WTC11 (cell line): ENCODE measurements around the gene TTLL9. TPM values are rescaled to one million over a fixed set of nuclear protein-coding genes. Genes with fewer than 3 reads are reported as not detected.

Experiments
- ATAC-seq: fragments of 200-7000 bp; cut with Tn5 transposase; 2 replicates; pipeline ENCODE4 v1.10.0; 2021; ENCODE audit warnings: mild to moderate bottlenecking, moderate library complexity
- CTCF ChIA-PET: fragments of 300-600 bp; sonication (Branson Sonifier 250); formaldehyde crosslinking; loops from one replicate; lab custom pipeline; 2021; ENCODE audit warnings: antibody characterized with exemption; lab: Charles Lee
- POLR2A ChIA-PET: fragments of 350-600 bp; sonication (Branson Sonifier 250); formaldehyde crosslinking; loops from one replicate; lab custom pipeline; 2021; ENCODE audit warnings: antibody characterized with exemption; lab: Charles Lee
- DNase-seq: peaks from one replicate; pipeline ENCODE4 v3.0.0; 2021; ENCODE audit warnings: low spot score
- H3K27ac Mint-ChIP-seq: 2 replicates; pipeline ENCODE4 v1.8.0; 2021; ENCODE audit warnings: mixed read lengths
- H3K27me3 Mint-ChIP-seq: 2 replicates; pipeline ENCODE4 v1.8.0; 2021; ENCODE audit warnings: low read depth, mild to moderate bottlenecking, moderate library complexity, mixed read lengths
- H3K36me3 Mint-ChIP-seq: 2 replicates; pipeline ENCODE4 v1.8.0; 2021; ENCODE audit warnings: mixed read lengths
- H3K4me1 Mint-ChIP-seq: 2 replicates; pipeline ENCODE4 v1.8.0; 2022; ENCODE audit warnings: mixed read lengths
- H3K4me3 Mint-ChIP-seq: 2 replicates; pipeline ENCODE4 v1.8.0; 2021; ENCODE audit warnings: mild to moderate bottlenecking, moderate library complexity, mixed read lengths
- H3K9me3 Mint-ChIP-seq: 2 replicates; pipeline ENCODE4 v1.8.0; 2021; ENCODE audit warnings: mixed read lengths
- CTCF ChIP-seq: fragments of 200-600 bp; IDR thresholded peaks from 2 replicates; pipeline ENCODE4 v1.8.0; 2022; ENCODE audit warnings: antibody characterized with exemption
- E2F4 ChIP-seq: sonication (generic); formaldehyde crosslinking; IDR thresholded peaks from 2 replicates; pipeline ENCODE4 v1.8.1; 2022; ENCODE audit warnings: low read depth, mild to moderate bottlenecking, moderate library complexity, missing genetic modification reagents, borderline replicate concordance
- ESRRA ChIP-seq: sonication (generic); formaldehyde crosslinking; IDR thresholded peaks from 2 replicates; pipeline ENCODE4 v1.8.1; 2022; ENCODE audit warnings: mild to moderate bottlenecking, missing genetic modification reagents, borderline replicate concordance
- FOXJ3 ChIP-seq: sonication (generic); formaldehyde crosslinking; IDR thresholded peaks from 2 replicates; pipeline ENCODE4 v1.9.0; 2021; ENCODE audit warnings: missing genetic modification reagents, mild to moderate bottlenecking, borderline replicate concordance
- FOXP1 ChIP-seq: sonication (generic); formaldehyde crosslinking; IDR thresholded peaks from 2 replicates; pipeline ENCODE4 v1.8.0; 2022; ENCODE audit warnings: missing genetic modification reagents, mild to moderate bottlenecking, moderate library complexity, borderline replicate concordance
- FOXP4 ChIP-seq: sonication (generic); formaldehyde crosslinking; IDR thresholded peaks from 2 replicates; pipeline ENCODE4 v1.8.0; 2022; ENCODE audit warnings: mild to moderate bottlenecking, missing genetic modification reagents
- GABPB1 ChIP-seq: sonication (generic); formaldehyde crosslinking; IDR thresholded peaks from 2 replicates; pipeline ENCODE4 v1.8.1; 2023; ENCODE audit warnings: mild to moderate bottlenecking, missing genetic modification reagents
- MAX ChIP-seq: sonication (generic); formaldehyde crosslinking; IDR thresholded peaks from 2 replicates; pipeline ENCODE4 v1.8.0; 2022; ENCODE audit warnings: mild to moderate bottlenecking, missing genetic modification reagents
- MLX ChIP-seq: sonication (generic); formaldehyde crosslinking; IDR thresholded peaks from 2 replicates; pipeline ENCODE4 v1.8.1; 2023; ENCODE audit warnings: mild to moderate bottlenecking, missing genetic modification reagents, moderate library complexity
- MXD4 ChIP-seq: fragments of 250-450 bp; sonication (Bioruptor Pico); IDR thresholded peaks from 2 replicates; pipeline ENCODE4 v1.8.0; 2021; ENCODE audit warnings: mild to moderate bottlenecking, moderate library complexity, borderline replicate concordance
- NR3C1 ChIP-seq: sonication (generic); formaldehyde crosslinking; conservative IDR thresholded peaks from 2 replicates; pipeline ENCODE4 v1.8.1; 2023; ENCODE audit warnings: low read depth, mild to moderate bottlenecking, missing genetic modification reagents
- PREB ChIP-seq: sonication (generic); formaldehyde crosslinking; IDR thresholded peaks from 2 replicates; pipeline ENCODE4 v1.8.1; 2022; ENCODE audit warnings: mild to moderate bottlenecking, missing genetic modification reagents, moderate library complexity, borderline replicate concordance
- SMAD3 ChIP-seq: sonication (generic); formaldehyde crosslinking; IDR thresholded peaks from 2 replicates; pipeline ENCODE4 v1.8.0; 2022; ENCODE audit warnings: missing genetic modification reagents, mild to moderate bottlenecking, borderline replicate concordance
- SOX15 ChIP-seq: fragments of 250-450 bp; sonication (Bioruptor Pico); IDR thresholded peaks from 2 replicates; pipeline ENCODE4 v1.9.0; 2021; ENCODE audit warnings: mild to moderate bottlenecking
- ZBTB21 ChIP-seq: sonication (generic); formaldehyde crosslinking; IDR thresholded peaks from 2 replicates; pipeline ENCODE4 v1.8.1; 2023; ENCODE audit warnings: mild to moderate bottlenecking, missing genetic modification reagents, borderline replicate concordance
- ZNF138 ChIP-seq: sonication (generic); formaldehyde crosslinking; conservative IDR thresholded peaks from 2 replicates; pipeline ENCODE4 v1.8.1; 2022; ENCODE audit warnings: mild to moderate bottlenecking, moderate library complexity, missing genetic modification reagents
- ZNF232 ChIP-seq: sonication (generic); formaldehyde crosslinking; IDR thresholded peaks from 2 replicates; pipeline ENCODE4 v1.8.0; 2022; ENCODE audit warnings: mild to moderate bottlenecking, missing genetic modification reagents
- total RNA-seq: library from RNA; stranded (reverse); gene quantifications from 3 replicates; pipeline ENCODE4 v1.2.3, GENCODE V29; 2021
- TF ChIP-seq, protein P1 (sequence below): sonication (generic); formaldehyde crosslinking; IDR thresholded peaks from 2 replicates; pipeline ENCODE4 v1.8.0; 2023; ENCODE audit warnings: missing genetic modification reagents
- TF ChIP-seq, protein P2 (sequence below): sonication (generic); formaldehyde crosslinking; IDR thresholded peaks from 2 replicates; pipeline ENCODE4 v1.8.1; 2023; ENCODE audit warnings: mild to moderate bottlenecking, missing genetic modification reagents, moderate library complexity

Gene TTLL9
- total RNA-seq, 1 experiment from 2014 or later, result not detected

DNA sequence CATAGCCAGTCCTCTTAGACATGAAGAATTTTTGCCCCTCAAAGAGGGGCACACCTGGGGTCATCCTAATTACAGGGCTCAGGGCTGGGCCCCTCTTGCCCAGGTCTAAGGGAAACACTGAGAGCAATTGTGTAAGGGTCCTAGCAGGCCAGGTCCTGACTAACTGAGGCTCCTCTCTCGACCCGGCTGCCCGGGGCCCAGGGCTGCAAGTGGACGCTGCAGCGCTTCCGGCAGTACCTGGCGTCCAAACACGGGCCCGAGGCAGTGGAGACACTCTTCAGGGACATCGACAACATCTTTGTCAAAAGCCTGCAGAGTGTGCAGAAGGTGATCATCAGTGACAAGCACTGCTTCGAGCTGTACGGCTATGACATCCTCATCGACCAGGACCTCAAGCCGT lies 64.1 kb downstream of the TTLL9 start:
- H3K27me3 Mint-ChIP-seq, result peaks cover 4% of the 10 kb centered on the region; the same call in 1 of the 2 replicates
- ChIA-PET POLR2A (no interaction called here), CTCF (interaction anchor here (0.8 to 4.1 kb wide), 15 partner anchors 9 to 157 kb away, joined by 3 to 69 read pairs (median 7); partner anchors contain the start of genes PDRG1 and XKR7)
- H3K36me3 Mint-ChIP-seq, result no peaks in the 10 kb centered on the region
- ATAC-seq (no peak), DNase-seq (no peak)
- H3K9me3 Mint-ChIP-seq, result no peaks in the 10 kb centered on the region
- H3K27ac Mint-ChIP-seq, result no peak overlapping the region
- no peak overlapping the region for H3K4me3 Mint-ChIP-seq
- no peak for TF ChIP-seq SOX15 (CRISPR knock-in tag)
- no peak for TF ChIP-seq ZNF232
- TF ChIP-seq FOXP4 (CRISPR knock-in tag), result no peak
- no peak for TF ChIP-seq PREB (CRISPR knock-in tag)
- TF ChIP-seq NR3C1 (CRISPR knock-in tag), result no peak
- no peak for TF ChIP-seq FOXP1 (CRISPR knock-in tag)
- no peak for TF ChIP-seq ESRRA (CRISPR knock-in tag)
- no peak for TF ChIP-seq CTCF
- TF ChIP-seq FOXJ3 (CRISPR knock-in tag), result no peak
- no peak for TF ChIP-seq E2F4 (CRISPR knock-in tag)
- TF ChIP-seq, protein P1, sequence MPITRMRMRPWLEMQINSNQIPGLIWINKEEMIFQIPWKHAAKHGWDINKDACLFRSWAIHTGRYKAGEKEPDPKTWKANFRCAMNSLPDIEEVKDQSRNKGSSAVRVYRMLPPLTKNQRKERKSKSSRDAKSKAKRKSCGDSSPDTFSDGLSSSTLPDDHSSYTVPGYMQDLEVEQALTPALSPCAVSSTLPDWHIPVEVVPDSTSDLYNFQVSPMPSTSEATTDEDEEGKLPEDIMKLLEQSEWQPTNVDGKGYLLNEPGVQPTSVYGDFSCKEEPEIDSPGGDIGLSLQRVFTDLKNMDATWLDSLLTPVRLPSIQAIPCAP (CRISPR knock-in tag), result no peak
- no peak for TF ChIP-seq ZBTB21 (CRISPR knock-in tag)
- no peak for TF ChIP-seq MLX
- H3K4me1 Mint-ChIP-seq, result peaks cover 8% of the 10 kb centered on the region

DNA sequence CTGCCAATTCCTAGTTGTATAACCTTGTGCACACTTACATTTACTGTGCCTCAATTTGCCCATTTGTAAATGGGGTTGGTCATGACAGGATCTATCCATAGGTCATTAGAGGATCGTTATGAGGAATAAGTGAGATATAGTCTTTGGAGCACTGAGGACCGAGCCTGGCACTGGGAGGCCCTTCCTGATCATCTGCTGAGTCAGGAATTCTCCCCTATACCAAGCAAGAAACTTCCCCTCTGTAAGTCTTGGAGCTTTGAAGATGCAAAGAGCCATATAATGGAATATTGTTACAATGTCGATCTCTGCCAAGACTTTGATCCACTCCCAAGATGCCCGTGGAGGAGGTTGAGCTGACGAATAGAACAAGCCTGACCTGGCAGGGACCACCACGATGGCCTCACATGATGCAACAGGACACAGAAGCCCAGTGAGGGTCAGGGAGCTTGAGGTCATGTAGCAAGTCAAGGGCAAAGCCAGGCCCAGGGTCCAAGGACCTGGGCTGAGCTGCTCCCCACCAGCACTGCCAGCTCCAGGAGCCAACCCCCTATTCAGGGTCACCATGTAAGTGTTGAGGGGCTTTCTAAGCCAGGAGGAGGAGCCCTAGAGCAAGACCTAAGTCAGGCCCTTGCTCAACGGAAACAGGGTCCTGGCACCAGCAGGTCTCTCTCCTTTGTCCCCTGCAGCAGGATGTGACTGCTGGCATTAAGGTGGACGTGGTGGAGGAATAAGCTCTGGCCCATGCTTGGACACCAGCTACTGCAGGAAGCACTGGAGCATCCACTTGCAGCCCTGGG lies 64.7 kb downstream of the TTLL9 start:
- DNase-seq, result peak; percentile 49
- ATAC-seq, result peak; percentile 97
- no peaks in the 10 kb centered on the region for H3K36me3 Mint-ChIP-seq
- TF ChIP-seq GABPB1 (CRISPR knock-in tag), result 0 out of 2 replicates have a peak, but pooled peaks have one; percentile 44
- TF ChIP-seq, protein P2, sequence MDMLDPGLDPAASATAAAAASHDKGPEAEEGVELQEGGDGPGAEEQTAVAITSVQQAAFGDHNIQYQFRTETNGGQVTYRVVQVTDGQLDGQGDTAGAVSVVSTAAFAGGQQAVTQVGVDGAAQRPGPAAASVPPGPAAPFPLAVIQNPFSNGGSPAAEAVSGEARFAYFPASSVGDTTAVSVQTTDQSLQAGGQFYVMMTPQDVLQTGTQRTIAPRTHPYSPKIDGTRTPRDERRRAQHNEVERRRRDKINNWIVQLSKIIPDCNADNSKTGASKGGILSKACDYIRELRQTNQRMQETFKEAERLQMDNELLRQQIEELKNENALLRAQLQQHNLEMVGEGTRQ (CRISPR knock-in tag), result peak; percentile 8; the same call in 1 of the 2 replicates
- 0 out of 2 replicates have a peak, but pooled peaks have one; percentile 35 for TF ChIP-seq SMAD3 (CRISPR knock-in tag)
- no peak for TF ChIP-seq E2F4 (CRISPR knock-in tag)
- TF ChIP-seq MXD4 (CRISPR knock-in tag), result no peak
- TF ChIP-seq PREB (CRISPR knock-in tag), result no peak
- peak; percentile 79; the same call in 1 of the 2 replicates for TF ChIP-seq ZNF138 (CRISPR knock-in tag)
- 0 out of 2 replicates have a peak, but pooled peaks have one; percentile 15 for TF ChIP-seq MAX (CRISPR knock-in tag)
- ChIA-PET CTCF (interaction anchor here (0.5 to 4.1 kb wide), 48 partner anchors 8 to 167 kb away, joined by 3 to 69 read pairs (median 5); partner anchors contain the start of genes FOXS1, PDRG1 and XKR7), POLR2A (interaction anchor here (0.6 kb wide), 2 partner anchors 9 to 156 kb away, joined by 3 read pairs; no protein-coding TSS in a partner anchor)
- no peaks in the 10 kb centered on the region for H3K9me3 Mint-ChIP-seq
- peaks cover 8% of the 10 kb centered on the region for H3K4me1 Mint-ChIP-seq
- no peak overlapping the region for H3K27ac Mint-ChIP-seq
- no peak overlapping the region for H3K4me3 Mint-ChIP-seq
- H3K27me3 Mint-ChIP-seq, result peaks cover 4% of the 10 kb centered on the region; the same call in 1 of the 2 replicates
